Progenitor cell of endocrine pancreas (in vitro differentiated cells): ENCODE results near the gene STK26. TPM values are rescaled to one million over a fixed set of nuclear protein-coding genes. Genes with fewer than 3 reads are reported as not detected.
A peak's percentile ranks its signal among the peaks of the same experiment; 100 is the strongest.

Source experiments
- DNase-seq: peaks from one replicate; pipeline ENCODE4 v3.0.0; 2021; ENCODE audit warnings: low spot score; ENCODE audit not compliant: unreplicated experiment
- H3K27ac Mint-ChIP-seq: 2 replicates; pipeline ENCODE4 v1.8.0; 2021; ENCODE audit warnings: mild to moderate bottlenecking, moderate library complexity, mixed read lengths
- H3K27me3 Mint-ChIP-seq: 2 replicates; pipeline ENCODE4 v1.8.0; 2021; ENCODE audit warnings: mixed read lengths
- H3K36me3 Mint-ChIP-seq: 2 replicates; pipeline ENCODE4 v1.8.0; 2022; ENCODE audit warnings: mixed read lengths; ENCODE audit not compliant: insufficient read depth
- H3K4me1 Mint-ChIP-seq: 2 replicates; pipeline ENCODE4 v1.8.0; 2021; ENCODE audit warnings: low read depth, mixed read lengths
- H3K4me3 Mint-ChIP-seq: 2 replicates; pipeline ENCODE4 v1.8.0; 2021; ENCODE audit warnings: low read depth, mild to moderate bottlenecking, moderate library complexity, mixed read lengths
- H3K9me3 Mint-ChIP-seq: 2 replicates; pipeline ENCODE4 v1.8.0; 2021; ENCODE audit warnings: low read depth, mixed read lengths
- total RNA-seq: library from RNA; stranded (reverse); gene quantifications from 2 replicates; pipeline ENCODE4 v1.2.1, GENCODE V29; 2021
- TF ChIP-seq, protein P1 (sequence below): fragments of 200-600 bp; sonication (generic); IDR thresholded peaks from one replicate; pipeline ENCODE4 v1.5.0; 2021; ENCODE audit warnings: antibody characterized with exemption, mild to moderate bottlenecking; ENCODE audit not compliant: unreplicated experiment

The STK26 gene
- total RNA-seq, 1 donor from 2014 or later, result 65.2 TPM

DNA sequence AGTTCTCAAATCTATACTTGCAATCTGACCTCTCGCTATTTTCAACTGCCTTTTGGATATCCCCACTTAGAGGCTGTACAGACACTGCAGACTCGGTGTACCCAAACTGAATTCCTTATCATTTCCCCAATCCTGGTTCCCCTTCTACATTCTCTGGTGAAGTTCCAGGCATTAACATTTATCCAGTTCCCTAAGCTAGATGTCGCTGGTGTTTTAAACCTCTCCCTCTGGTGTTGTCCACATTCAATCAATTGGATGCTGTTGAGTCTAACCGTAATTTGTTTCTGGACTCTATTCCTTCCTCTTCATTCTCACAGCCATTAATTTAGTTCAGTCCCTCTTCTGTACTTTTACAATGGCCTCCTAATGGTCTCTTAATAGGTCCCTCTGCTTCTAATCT is 7.2 kb upstream of the STK26 start:
- H3K27me3 Mint-ChIP-seq, result no peaks in the 10 kb centered on the region
- peaks cover 14% of the 10 kb centered on the region for H3K4me1 Mint-ChIP-seq

DNA sequence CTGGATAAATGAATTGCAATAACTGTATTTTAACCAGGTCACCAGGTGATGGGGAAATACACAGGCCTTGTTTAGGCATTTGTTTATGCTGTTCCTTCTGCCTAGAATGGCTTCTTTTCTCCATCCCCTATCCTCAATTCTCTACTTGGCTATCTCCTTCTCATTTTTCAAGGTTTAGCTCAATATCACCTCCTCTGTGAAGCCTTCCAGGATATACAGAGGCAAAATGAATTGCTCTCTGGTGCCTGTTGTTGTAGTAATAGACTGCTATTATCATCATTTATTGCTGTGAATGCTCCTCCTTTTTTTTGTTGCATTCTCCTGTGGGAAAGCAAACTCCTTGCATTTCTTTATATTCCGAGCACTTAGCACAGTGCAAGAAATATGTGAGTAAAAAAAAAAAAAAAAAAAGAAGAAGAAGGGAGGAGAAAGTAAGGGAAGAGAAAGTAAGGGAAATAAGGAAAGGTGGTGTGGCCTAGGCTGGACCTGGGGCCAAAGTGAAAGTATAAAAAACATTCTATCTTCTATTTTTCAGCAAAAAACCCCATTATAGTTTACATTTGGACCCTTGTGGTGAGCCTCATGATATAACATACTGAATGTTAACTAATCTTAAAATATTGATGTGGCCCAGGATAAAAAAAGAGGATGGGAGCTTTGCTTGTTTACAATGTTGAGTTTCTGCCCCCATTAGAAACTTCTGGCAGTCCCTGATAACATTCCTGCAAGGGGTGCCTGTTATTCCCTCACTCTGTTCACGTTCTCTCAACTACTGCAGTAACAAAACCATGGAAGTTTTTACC is 6.3 kb upstream of the STK26 start:
- Mint-ChIP-seq H3K27me3 (no peaks in the 10 kb centered on the region), H3K4me1 (peaks cover 15% of the 10 kb centered on the region), H3K9me3 (no peaks in the 10 kb centered on the region), H3K36me3 (no peaks in the 10 kb centered on the region), H3K4me3 (no peak overlapping the region), H3K27ac (no peak overlapping the region)
- TF ChIP-seq, protein P1, sequence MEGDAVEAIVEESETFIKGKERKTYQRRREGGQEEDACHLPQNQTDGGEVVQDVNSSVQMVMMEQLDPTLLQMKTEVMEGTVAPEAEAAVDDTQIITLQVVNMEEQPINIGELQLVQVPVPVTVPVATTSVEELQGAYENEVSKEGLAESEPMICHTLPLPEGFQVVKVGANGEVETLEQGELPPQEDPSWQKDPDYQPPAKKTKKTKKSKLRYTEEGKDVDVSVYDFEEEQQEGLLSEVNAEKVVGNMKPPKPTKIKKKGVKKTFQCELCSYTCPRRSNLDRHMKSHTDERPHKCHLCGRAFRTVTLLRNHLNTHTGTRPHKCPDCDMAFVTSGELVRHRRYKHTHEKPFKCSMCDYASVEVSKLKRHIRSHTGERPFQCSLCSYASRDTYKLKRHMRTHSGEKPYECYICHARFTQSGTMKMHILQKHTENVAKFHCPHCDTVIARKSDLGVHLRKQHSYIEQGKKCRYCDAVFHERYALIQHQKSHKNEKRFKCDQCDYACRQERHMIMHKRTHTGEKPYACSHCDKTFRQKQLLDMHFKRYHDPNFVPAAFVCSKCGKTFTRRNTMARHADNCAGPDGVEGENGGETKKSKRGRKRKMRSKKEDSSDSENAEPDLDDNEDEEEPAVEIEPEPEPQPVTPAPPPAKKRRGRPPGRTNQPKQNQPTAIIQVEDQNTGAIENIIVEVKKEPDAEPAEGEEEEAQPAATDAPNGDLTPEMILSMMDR, result no peak
- no peak for DNase-seq

More for the DNA sequence above, 7.2 kb upstream of the STK26 start:
- H3K27ac Mint-ChIP-seq, result no peak overlapping the region
- H3K9me3 Mint-ChIP-seq, result no peaks in the 10 kb centered on the region
- H3K36me3 Mint-ChIP-seq, result no peaks in the 10 kb centered on the region
- H3K4me3 Mint-ChIP-seq, result no peak overlapping the region
- TF ChIP-seq, protein P1, result no peak
- no peak for DNase-seq

DNA sequence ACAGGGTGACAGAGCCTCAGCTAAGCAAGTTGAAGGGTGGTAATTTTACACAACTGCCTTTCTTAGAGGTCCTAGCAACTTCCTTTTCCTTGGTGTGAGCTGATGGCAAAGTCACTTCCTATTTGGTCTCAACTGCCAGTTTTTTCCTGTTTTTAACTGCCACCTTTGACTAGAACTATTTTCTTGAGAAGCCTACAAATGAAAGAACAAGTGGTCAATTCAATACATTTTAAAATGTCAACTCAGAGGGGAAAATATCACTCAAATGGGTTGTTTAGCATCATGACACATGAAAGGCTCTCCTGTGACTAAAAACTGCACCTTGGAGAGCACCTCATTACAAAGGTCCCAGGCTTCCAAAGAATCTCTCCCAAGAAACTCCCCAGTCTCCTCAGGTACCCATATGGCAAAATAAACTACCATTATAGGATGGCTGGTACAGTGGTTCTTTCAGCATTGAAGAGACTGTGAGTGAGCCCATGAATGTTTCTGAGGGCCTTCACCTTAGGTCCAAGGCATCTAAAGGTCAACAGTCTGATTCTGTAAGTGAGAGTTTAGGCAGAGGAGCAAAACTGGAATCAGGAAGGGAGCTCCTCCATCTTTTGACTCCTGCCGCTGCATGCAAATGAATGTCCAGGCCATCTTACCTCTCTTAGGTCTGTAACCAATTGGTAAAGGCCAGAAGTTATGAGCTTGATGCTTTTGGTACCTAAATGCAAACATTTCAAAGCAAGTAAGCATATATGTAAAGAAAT is 5.5 kb upstream of the STK26 start:
- Mint-ChIP-seq H3K9me3 (no peaks in the 10 kb centered on the region), H3K36me3 (no peaks in the 10 kb centered on the region), H3K27ac (no peak overlapping the region), H3K4me3 (no peak overlapping the region), H3K27me3 (no peaks in the 10 kb centered on the region), H3K4me1 (peaks cover 16% of the 10 kb centered on the region)
- TF ChIP-seq, protein P1, result no peak
- no peak for DNase-seq

DNA sequence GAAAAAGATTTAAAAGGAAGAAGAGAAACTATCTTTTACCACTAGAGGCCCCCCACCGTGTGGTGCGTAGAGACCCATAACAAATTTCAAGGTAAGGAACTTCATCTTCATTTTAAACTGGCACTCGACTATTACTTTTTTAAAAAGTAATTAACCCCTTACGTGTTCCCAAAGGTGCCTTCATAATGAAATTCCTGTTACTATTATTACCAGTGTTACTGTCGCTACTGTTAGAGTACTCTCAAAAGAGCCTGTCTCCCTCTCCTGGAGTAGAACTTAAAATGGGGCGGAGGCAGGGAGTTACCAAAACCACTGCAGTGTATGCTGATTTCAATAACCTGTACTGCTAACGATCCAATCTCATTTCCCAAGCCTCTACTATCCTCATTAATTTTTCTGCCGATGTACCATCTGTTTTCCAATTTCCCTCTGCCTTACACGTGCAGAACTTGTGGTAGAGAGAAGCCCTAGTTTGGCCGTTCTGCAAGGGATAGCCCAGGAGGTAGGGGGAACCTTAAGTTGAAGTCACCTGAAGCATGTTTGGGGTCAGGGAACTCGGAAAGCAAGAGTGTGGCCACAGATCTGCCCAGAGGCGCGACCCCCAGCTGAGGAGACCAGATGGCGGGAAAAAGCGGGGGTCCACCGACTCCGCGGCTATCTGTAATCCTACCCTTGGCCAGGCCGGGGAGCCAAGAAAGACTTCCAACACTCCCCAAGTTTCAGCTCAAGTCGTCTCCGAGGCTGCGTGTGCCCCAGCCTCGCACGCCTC is 720 bp upstream of the STK26 start:
- H3K36me3 Mint-ChIP-seq, result peaks cover 1% of the 10 kb centered on the region
- H3K27ac Mint-ChIP-seq, result peak overlapping the region; percentile 98
- DNase-seq, result no peak
- peak overlapping the region; percentile 98 for H3K4me3 Mint-ChIP-seq
- H3K27me3 Mint-ChIP-seq, result no peaks in the 10 kb centered on the region
- H3K4me1 Mint-ChIP-seq, result peaks cover 38% of the 10 kb centered on the region
- no peaks in the 10 kb centered on the region for H3K9me3 Mint-ChIP-seq
- TF ChIP-seq, protein P1, result peak; percentile 46

DNA sequence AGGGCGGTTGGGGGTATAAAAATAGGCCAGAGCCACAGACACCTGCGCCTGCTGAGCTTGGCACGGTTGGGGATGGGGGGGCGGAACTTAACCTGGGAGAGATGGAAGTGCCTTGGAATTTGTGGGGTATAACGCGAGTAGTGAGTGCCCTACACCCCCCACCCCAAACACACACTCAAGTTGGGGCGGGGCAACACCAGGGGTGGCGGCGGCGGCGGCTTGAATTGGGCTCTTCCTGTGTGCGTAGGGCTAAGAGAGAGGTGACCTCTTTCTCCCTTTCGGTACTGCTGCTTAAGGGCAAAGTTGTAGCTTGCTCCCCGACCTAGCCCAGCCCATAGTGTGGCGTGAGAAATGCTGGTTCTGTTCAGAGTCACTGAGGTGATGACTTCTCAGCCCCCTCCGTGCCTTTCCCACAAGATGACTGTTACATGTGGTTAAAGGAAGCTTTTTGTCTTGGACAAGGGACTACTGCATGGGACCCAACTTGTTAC is 839 bp downstream of the STK26 start:
- peaks cover 50% of the 10 kb centered on the region for H3K4me1 Mint-ChIP-seq
- no peaks in the 10 kb centered on the region for H3K27me3 Mint-ChIP-seq
- peak overlapping the region; percentile 98 for H3K27ac Mint-ChIP-seq
- peaks cover 11% of the 10 kb centered on the region for H3K36me3 Mint-ChIP-seq
- no peaks in the 10 kb centered on the region for H3K9me3 Mint-ChIP-seq
- no peak for DNase-seq
- TF ChIP-seq, protein P1, result no peak
- peak overlapping the region; percentile 98 for H3K4me3 Mint-ChIP-seq
